COLO668 (cell line): ENCODE data around the gene EIF4B.
"Not testable (repeated sequence)": the region's sequence is repeated elsewhere in the genome, so short reads cannot be mapped to it uniquely, and the experiment has no call there.

Experiments used
- DNase-seq: peaks from one replicate; lab custom pipeline; 2025; ENCODE audit not compliant: unreplicated experiment; lab: John Stamatoyannopoulos, UW

EIF4B gene

GRCh38 chr12:53005986-53006809 lies at the start of gene EIF4B:
TSS of gene EIF4B (plus strand) at chr12:53006456. CDS start at chr12:53006484, 28 bp downstream.
- DNase-seq = peak; percentile 99

DNA sequence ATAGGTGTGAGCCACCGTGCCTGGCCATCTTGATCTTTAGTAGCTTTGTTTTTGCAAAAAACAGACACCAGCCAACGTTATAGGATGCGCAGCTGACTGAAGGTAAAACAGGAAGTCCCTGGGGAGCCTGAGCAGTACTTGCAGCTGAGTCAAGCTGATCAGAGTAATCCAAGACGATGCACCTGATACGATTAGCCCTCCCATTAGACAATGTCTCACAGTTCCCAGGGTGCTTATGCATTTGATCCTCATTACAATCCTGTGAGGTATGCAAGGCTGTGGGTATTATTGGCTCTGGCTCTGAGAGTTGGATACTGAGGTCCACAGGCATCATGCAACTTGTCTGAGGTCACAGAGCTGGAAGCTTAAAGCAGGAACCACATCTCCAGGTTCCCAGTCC lies 49.3 kb upstream of the EIF4B start:
- DNase-seq = peak; percentile 22

- DNase-seq = no peak
Observed at GRCh38 chr12:52964556-52965336, 41.5 kb upstream of the EIF4B start.

GRCh38 chr12:52965337-52965731 lies 40.9 kb upstream of the EIF4B start:
- no peak for DNase-seq

- DNase-seq = no peak
Observed at GRCh38 chr12:52969166-52969795, 37.0 kb upstream of the EIF4B start.

- DNase-seq = no peak
Observed at GRCh38 chr12:52969828-52970569, 36.3 kb upstream of the EIF4B start.

DNA sequence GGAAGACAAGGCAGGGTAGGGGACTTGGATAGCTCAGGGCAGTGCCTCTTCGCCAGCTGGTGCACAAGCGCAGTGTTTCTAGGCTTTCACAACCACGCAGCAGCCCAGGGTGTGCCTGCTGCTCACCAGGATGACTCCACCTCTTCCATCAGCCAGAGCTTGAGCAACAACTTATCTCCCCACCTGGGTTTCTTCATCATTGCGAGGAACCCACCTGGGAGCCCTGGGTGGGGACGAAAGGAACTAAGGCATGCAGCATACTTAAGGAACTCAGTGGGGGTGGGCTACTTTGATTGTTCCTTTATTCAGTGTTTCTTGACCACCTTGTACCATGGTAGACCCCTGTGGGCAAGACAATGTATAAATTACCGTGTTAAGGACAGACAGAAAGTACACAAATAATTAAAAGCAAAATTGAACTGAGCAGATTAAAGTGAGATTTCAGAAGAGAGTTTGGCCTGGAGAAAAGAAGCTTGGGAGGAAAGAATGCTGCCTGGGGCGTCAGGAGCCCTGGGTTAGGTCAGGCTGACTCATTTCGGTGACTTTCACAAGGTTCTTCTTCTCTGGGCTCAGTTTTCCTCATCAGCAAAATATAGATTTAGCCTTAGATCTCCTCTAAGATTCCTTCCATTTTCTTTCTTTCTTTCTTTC lies 34.5 kb upstream of the EIF4B start:
- no peak for DNase-seq

DNA sequence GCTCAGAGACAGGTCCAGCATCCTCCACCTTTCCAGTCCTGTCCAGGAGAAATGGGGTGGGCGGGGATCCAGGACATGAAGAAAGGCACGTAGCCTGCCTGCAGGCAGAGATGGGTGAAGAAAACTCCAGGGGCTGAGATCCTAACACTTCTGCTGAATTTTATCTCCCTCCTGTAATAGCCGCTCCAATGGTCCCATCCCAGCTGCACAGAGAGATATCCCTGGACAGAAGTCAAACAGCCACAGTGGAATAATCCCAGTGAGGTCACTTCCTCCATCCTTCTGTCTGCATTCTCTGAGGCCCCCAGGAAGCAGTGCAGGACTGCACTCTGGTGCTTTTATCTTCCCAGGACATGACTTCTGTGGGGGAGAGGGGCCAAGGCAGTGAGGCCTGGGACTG lies 31.1 kb upstream of the EIF4B start:
- no peak for DNase-seq

GRCh38 chr12:52975820-52976573 lies 30.3 kb upstream of the EIF4B start:
- peak; percentile 32 for DNase-seq

DNA sequence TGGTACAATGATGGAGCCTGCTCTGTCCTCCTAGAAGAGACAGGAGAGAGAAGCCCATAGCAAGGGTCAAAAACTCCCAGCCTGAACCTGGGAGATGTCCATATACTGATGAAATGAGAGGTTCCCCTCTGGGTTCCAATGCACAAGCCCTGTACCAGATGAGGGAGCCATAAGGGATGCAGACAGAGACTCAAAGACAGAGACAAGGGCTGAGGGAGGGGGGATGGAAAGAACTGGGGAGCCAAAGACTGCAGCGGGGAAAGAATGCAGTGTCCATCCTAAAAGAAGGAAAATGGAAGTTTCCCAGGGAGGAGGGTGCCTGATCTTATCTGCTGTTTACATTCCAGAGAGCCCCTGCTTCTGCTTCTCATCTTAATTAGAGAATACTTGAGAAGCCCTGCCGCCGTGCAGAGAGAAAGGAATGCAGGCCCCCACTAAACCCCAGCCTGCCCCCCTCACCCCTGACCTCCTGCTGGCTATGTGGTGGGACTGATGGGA lies 29.6 kb upstream of the EIF4B start:
- no peak for DNase-seq

- no peak for DNase-seq
Observed at GRCh38 chr12:52977170-52977569, 29.1 kb upstream of the EIF4B start.

- no peak for DNase-seq
Observed at GRCh38 chr12:52980096-52980649, 26.1 kb upstream of the EIF4B start.

- DNase-seq = peak; percentile 84
Observed at GRCh38 chr12:52980650-52981423, 25.4 kb upstream of the EIF4B start.

DNA sequence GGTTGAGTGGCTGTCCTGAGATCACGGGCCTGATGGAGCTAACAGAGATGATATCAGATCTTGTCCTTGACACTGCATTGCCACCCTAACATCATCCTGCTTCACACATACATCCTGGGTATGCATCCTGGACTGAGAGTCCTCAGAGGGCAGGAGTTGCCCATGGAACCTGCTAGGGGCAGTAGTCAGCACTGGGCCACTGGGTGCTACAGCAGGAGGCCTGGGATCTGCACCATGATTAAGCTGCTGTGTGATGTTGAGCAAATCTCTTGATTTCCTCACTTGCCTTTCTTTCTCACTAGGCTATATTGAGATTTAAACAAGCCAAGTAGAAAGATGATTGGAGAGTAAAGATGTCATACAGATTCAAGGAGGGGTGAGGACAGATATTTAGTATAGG lies 22.1 kb upstream of the EIF4B start:
- no peak for DNase-seq

DNA sequence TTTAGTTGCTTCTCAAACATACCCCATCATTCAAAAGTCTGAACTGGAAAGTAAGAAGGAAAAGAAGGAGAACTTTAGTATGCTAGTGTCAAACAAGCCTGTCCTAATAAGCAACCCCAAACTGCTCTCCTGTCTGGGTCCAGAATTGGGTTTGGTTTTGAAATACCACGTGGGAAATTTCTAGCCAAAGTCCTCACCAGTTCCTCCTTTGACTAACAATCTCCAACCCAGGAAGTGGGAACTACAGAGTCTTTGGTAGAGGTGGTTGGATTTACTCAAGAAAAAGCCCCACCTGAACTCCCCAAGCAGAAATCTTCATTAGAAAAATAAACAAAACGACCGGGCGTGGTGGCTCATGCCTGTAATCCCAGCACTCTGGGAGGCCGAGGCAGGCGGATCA lies 17.4 kb upstream of the EIF4B start:
- no peak for DNase-seq

GRCh38 chr12:52990206-52990605 lies 16.1 kb upstream of the EIF4B start:
- no peak for DNase-seq

DNA sequence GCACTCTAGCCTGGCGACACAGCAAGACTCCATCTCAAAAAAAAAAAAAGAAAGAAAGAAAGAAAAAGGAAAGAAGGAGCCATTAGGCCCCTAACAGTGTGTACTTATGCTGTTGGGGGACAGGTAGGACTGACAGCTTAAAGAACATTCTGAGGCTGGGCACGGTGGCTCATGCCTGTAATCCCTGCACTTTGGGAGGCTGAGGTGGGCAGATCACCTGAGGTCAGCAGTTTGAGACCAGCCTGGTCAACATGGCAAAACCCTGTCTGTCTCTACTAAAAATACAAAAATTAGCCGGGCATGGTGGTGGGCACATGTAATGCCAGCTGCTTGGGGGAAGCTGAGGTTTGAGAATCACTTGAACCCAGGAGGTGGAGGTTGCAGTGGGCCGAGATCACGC lies 14.0 kb upstream of the EIF4B start:
- DNase-seq = not testable (repeated sequence)

GRCh38 chr12:52992699-52993557 lies 13.3 kb upstream of the EIF4B start:
- no peak for DNase-seq
